Measurements from ENCODE around the gene MYBL2. TPM values are rescaled to one million over a fixed set of nuclear protein-coding genes. Genes with fewer than 3 reads are reported as not detected.

MYBL2 gene
- total RNA-seq, 1 experiment from 2014 or later: 40.8 TPM

- DNase-seq (ENCODE audit: low spot score): no peak
These were observed 56.3 kb downstream of the MYBL2 start for GRCh38 chr20:43723186-43723585.

GRCh38 chr20:43723735-43724134 is 56.8 kb downstream of the MYBL2 start:
- no peak for DNase-seq (ENCODE audit: low spot score)

- no peak for DNase-seq (ENCODE audit: low spot score)
These were observed 57.5 kb downstream of the MYBL2 start for GRCh38 chr20:43724383-43724782.

- no peak for DNase-seq (ENCODE audit: low spot score)
These were observed 58.8 kb downstream of the MYBL2 start for GRCh38 chr20:43725666-43726065.

GRCh38 chr20:43726333-43726732 is 59.4 kb downstream of the MYBL2 start:
- DNase-seq (ENCODE audit: low spot score): no peak

- DNase-seq (ENCODE audit: low spot score): peak; percentile 52
These were observed 60.0 kb downstream of the MYBL2 start, which contains the start of gene GTSF1L for GRCh38 chr20:43726811-43727338. GTSF1L (minus strand) TSS chr20:43727002; CDS start chr20:43726694, 308 bp downstream.

- no peak for DNase-seq (ENCODE audit: low spot score)
These were observed 61.2 kb downstream of the MYBL2 start for GRCh38 chr20:43727980-43728590.

GRCh38 chr20:43728686-43729255 is 61.9 kb downstream of the MYBL2 start:
- DNase-seq (ENCODE audit: low spot score): no peak

GRCh38 chr20:43731469-43731868 is 64.6 kb downstream of the MYBL2 start:
- no peak for DNase-seq (ENCODE audit: low spot score)

GRCh38 chr20:43731927-43732326 is 65.0 kb downstream of the MYBL2 start:
- DNase-seq (ENCODE audit: low spot score): no peak

GRCh38 chr20:43736588-43737158 is 69.8 kb downstream of the MYBL2 start:
- no peak for DNase-seq (ENCODE audit: low spot score)

- no peak for DNase-seq (ENCODE audit: low spot score)
These were observed 71.0 kb downstream of the MYBL2 start for GRCh38 chr20:43737925-43738324.

- no peak for DNase-seq (ENCODE audit: low spot score)
These were observed 72.3 kb downstream of the MYBL2 start for GRCh38 chr20:43739148-43739749.

- DNase-seq (ENCODE audit: low spot score): no peak
These were observed 73.7 kb downstream of the MYBL2 start for GRCh38 chr20:43740642-43741041.

- peak; percentile 33 for DNase-seq (ENCODE audit: low spot score)
These were observed 77.3 kb downstream of the MYBL2 start for GRCh38 chr20:43744151-43744611.

- no peak for DNase-seq (ENCODE audit: low spot score)
These were observed 78.2 kb downstream of the MYBL2 start for GRCh38 chr20:43744966-43745730.

- no peak for DNase-seq (ENCODE audit: low spot score)
These were observed 79.6 kb downstream of the MYBL2 start for GRCh38 chr20:43746344-43747137.

- no peak for DNase-seq (ENCODE audit: low spot score)
These were observed 81.4 kb downstream of the MYBL2 start for GRCh38 chr20:43748274-43748673.

- DNase-seq (ENCODE audit: low spot score): peak; percentile 42
These were observed 82.9 kb downstream of the MYBL2 start for GRCh38 chr20:43749734-43750294.

GRCh38 chr20:43750774-43751166 is 83.9 kb downstream of the MYBL2 start:
- no peak for DNase-seq (ENCODE audit: low spot score)

All from H4 (cell line).